Measurements from ENCODE around the gene MICAL3.

DNA sequence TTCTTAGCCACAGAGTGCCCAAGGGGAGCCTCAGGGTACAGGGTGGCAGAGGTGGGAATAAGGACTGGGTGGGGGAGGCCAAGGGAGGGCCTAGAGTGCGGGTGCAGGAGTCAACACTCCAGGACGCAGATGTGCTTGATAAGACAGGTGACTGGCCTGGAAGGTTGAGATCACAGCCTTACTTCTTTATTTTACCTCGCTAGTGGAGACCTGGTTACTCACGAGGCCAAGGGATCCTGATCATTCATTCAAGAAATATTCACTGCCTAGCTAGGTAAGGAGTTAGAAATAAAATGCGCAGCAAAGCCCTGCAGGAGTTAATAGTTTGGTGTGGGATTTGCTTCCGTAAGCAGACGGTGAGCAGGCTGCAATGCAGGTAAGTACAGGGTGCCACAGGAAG, 40.3 kb upstream of the MICAL3 start:
- TF ChIP-seq, protein P1, sequence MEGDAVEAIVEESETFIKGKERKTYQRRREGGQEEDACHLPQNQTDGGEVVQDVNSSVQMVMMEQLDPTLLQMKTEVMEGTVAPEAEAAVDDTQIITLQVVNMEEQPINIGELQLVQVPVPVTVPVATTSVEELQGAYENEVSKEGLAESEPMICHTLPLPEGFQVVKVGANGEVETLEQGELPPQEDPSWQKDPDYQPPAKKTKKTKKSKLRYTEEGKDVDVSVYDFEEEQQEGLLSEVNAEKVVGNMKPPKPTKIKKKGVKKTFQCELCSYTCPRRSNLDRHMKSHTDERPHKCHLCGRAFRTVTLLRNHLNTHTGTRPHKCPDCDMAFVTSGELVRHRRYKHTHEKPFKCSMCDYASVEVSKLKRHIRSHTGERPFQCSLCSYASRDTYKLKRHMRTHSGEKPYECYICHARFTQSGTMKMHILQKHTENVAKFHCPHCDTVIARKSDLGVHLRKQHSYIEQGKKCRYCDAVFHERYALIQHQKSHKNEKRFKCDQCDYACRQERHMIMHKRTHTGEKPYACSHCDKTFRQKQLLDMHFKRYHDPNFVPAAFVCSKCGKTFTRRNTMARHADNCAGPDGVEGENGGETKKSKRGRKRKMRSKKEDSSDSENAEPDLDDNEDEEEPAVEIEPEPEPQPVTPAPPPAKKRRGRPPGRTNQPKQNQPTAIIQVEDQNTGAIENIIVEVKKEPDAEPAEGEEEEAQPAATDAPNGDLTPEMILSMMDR (IDR thresholded peaks at IDR 0.05) = no peak
- no peak for TF ChIP-seq EZH2 (IDR thresholded peaks at IDR 0.05)

Data from neural progenitor cell (in vitro differentiated cells).